ENCODE data around the gene AGAP1.

DNA sequence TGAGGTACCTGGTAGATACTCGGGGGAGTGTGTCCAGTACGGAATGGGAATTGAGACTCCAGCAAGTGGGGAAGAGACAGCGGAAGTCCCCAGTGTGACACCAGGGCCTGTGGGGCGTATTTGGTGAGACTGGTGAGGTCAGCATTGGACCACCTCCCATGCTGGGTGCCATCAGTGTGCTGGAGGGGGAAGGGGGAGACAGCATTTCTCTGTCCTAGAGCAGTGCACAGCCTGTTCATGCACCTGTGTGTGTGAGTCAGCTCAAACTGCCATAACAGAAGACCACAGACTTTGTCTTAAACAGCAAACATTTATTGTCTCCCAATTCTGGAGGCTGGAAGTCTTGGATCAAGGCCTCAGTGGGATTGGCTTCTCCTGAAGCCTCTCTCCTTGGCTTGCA lies 372.5 kb downstream of the AGAP1 start:
- no peak for TF ChIP-seq YY1 (IDR thresholded peaks at IDR 0.05)
- TF ChIP-seq FOXA1 (IDR thresholded peaks at IDR 0.05) = no peak
- TF ChIP-seq CTCF (IDR thresholded peaks at IDR 0.05; ENCODE audit: low read depth, low read length, missing input control) = no peak
- no peak for TF ChIP-seq HNF4A (conservative IDR thresholded peaks at IDR 0.05)
- TF ChIP-seq, protein P1, sequence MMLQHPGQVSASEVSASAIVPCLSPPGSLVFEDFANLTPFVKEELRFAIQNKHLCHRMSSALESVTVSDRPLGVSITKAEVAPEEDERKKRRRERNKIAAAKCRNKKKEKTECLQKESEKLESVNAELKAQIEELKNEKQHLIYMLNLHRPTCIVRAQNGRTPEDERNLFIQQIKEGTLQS (IDR thresholded peaks at IDR 0.05) = no peak
- TF ChIP-seq EGR1 (IDR thresholded peaks at IDR 0.05; ENCODE audit: low read depth in 2 of 2) = no peak
- TF ChIP-seq REST (IDR thresholded peaks at IDR 0.05) = no peak
- no peak for TF ChIP-seq RAD21 (IDR thresholded peaks at IDR 0.05)
- TF ChIP-seq TAF1 (conservative IDR thresholded peaks at IDR 0.05) = no peak
- TF ChIP-seq ZBTB33 (IDR thresholded peaks at IDR 0.05) = no peak
- TF ChIP-seq GABPA (IDR thresholded peaks at IDR 0.05 in 1 of 2, conservative IDR thresholded peaks at IDR 0.05 in 1 of 2) = no peak
- TF ChIP-seq RXRA (IDR thresholded peaks at IDR 0.05) = no peak
- TF ChIP-seq NR2F2 (IDR thresholded peaks at IDR 0.05) = no peak
- no peak for TF ChIP-seq MAX (IDR thresholded peaks at IDR 0.05)

Measured in liver (tissue), 3 donors.